Limb (tissue), 2 donors: Measurements from ENCODE around the gene ERAP2.
"Not testable (repeated sequence)": the region's sequence is repeated elsewhere in the genome, so short reads cannot be mapped to it uniquely, and the experiment has no call there.

Source experiments
- DNase-seq, 2 donors: peaks; one replicate each; pipeline ENCODE4 v3.0.0-alpha.2; 2016; ENCODE audit errors: extremely low spot score in 2 of 2

Gene ERAP2

GRCh38 chr5:96901384-96901783 lies 25.1 kb downstream of the ERAP2 start:
- DNase-seq = no peak

GRCh38 chr5:96901841-96902240 lies 25.5 kb downstream of the ERAP2 start:
- no peak for DNase-seq

DNA sequence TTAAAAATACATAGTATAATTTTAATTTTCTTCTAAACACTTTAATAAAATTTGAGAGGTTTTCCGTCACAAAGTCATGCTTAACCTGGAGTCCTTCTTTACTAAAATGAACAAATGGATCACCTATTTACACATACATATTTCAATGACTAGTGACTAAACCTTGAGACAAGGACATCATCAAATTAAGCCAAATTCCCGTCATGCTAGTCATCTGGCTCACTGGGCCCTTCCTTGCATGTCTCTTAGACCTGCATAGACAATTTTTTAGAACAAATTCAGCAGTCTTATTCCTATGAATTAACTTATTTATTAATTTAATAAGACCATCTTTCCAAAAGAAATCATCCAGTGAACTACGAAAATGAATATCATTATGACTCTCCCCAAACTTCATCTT lies 26.6 kb downstream of the ERAP2 start:
- DNase-seq = no peak

DNA sequence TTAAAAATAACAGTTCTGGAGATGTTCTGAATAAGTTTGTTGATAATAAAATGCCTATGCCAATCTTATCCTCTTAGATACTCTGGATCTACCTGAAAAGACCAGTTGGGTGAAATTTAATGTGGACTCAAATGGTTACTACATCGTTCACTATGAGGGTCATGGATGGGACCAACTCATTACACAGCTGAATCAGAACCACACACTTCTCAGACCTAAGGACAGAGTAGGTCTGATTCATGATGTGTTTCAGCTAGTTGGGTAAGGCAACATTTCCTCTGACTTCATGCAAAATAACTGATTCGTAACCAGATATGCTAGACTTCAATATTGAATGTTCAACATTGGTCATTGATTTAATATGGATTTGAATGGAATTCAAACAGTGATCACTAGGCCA lies 27.0 kb downstream of the ERAP2 start:
- DNase-seq = no peak

DNA sequence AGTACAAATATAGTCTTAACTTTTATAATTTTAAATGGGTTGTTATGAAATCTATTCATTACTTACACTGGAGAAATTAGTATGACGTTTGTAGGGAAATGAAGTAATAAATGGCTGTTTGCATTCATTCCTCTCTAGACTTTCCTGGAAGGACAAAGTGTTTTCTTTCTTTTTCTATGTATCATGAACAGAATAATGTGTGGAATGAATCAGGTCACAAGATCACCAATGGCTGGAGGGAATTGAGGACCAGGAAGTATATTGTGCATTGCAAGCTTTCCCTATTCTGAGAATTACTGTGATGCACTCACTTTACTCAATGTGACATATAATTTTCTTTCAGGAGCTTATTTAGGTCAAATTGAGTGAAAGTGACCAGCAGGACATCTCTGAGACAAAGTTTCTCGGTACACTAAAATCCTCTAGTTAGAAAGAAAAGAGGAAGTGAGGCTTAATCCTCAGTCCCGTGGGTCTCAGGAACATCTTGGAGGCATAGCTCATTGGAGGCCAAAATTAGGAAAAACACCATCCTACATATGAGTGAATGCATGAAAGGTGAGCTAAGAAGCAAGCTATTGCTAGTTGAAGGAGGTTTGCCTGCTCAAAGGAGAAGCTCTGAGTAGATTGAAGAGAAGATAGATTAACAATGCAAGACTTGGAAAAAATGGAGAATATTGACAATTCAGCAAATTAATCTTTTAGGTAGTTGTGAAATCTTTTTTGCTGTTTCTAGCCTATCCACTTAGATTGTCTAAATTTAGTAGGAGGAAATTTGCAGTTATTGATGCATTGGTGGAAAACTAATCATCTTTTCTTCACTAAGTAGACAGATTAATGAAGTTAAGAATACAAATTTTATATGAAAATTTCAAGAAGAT lies 28.0 kb downstream of the ERAP2 start:
- DNase-seq = no peak

GRCh38 chr5:96905864-96906263 lies 29.6 kb downstream of the ERAP2 start:
- no peak for DNase-seq

DNA sequence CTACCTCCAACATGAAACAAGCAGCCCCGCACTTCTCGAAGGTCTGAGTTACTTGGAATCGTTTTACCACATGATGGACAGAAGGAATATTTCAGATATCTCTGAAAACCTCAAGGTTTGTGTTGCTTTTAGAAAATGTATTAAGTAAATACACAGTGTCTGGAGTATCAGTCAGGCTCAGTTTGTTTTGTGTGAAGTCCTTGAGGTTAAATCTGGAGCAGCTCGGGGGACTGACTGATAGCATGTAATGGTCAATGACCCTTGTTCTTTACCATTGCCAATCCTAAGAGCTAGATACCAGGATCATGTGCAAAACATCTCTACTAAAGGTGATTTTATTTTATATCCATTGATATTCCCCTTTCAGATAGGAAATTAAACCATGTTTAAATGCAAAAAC lies 32.7 kb downstream of the ERAP2 start:
- no peak for DNase-seq

GRCh38 chr5:96909435-96909834 lies 33.1 kb downstream of the ERAP2 start:
- DNase-seq = no peak

DNA sequence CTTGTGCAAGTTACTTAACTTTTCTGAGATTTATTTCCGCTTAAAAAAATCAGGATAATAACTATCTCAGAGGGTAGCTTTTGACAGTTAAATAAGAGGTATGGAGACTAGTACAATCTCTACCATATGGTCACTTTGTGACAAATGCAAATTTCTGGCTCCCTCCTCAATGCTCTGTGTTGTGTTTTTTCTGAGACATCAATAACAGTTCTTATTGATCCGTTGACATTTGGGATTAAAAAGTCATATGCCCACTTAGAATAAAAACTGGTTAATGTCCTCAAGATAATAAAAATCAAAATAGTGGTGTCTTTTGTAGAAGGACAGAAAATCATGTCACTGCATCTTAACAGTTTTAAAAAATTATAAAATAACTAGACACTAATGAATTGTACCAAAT lies 34.8 kb downstream of the ERAP2 start:
- DNase-seq = no peak

DNA sequence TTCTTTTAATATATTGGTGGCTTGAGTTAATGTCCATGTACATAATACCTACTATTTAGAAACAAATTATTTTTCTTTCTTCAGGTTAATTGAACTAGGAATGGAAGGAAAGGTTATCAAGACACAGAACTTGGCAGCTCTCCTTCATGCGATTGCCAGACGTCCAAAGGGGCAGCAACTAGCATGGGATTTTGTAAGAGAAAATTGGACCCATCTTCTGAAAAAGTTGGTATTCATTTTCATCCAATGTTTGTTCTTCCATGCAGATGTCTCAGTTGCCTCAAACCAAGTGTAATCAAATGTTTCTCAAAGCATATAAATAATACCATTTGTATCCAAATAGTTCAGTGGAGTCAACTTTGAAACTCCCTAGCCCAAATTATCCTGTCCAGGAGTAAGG lies 36.9 kb downstream of the ERAP2 start:
- no peak for DNase-seq

DNA sequence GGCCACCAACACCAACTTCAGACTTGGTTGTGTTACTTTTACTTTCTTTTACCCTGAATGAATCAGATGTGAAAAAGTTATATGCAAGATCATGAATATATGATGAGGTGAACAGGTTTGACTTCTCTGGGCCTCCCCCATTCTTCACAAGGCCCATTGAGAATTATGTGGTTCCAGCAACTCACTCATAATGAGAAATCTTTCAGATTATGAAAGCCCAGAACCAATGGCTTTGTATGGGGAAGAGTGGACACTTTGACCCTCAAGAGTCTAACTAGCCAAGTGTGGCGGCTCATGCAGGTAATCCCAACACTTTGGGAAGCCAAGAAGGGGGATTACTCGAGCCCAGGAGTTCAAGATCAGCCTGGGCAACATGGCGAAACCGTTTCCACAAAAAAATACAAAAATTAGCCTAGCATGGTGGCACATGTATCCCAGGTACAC lies 43.5 kb downstream of the ERAP2 start:
- DNase-seq = no peak

DNA sequence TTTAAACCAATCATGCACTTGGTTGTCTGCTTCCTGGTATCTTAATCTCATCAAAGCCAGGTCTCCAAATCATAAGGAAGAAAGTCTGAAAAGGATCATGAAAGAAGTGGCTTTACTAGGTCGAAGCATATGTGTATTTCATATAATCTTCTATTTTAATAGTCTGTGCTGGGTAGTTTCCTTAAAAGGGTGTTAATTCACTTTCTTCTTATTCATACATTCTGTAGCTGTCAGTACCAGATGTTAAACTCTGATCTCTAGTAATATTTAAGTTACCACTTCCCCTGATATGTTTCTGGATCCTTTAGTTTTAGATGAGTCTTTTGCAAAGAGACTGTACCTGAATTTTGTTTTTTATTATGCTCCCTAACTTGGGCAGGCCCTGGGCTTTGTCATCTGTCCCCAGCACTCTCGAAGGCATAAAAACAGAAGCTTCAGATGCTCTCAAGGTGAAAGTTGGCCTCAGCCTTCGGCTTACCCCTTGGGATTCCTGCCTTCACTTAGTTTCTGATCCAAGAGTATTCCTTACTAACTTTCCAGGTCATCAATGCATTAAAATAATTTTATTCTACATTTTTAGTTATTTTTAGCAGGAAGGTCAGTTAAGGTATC lies 44.5 kb downstream of the ERAP2 start:
- DNase-seq = no peak

- no peak for DNase-seq
Observed at GRCh38 chr5:96922499-96923244, 46.4 kb downstream of the ERAP2 start.

- no peak for DNase-seq
Observed at GRCh38 chr5:96924016-96924443, 47.7 kb downstream of the ERAP2 start.

- no peak for DNase-seq
Observed at GRCh38 chr5:96926276-96926675, 50.0 kb downstream of the ERAP2 start.

- DNase-seq = no peak
Observed at GRCh38 chr5:96927008-96927407, 50.7 kb downstream of the ERAP2 start.

GRCh38 chr5:96928931-96929708 lies 52.8 kb downstream of the ERAP2 start:
- DNase-seq = no peak

- DNase-seq = no peak
Observed at GRCh38 chr5:96930058-96930457, 53.8 kb downstream of the ERAP2 start.

GRCh38 chr5:96930589-96930988 lies 54.3 kb downstream of the ERAP2 start:
- no peak for DNase-seq

GRCh38 chr5:96931037-96931436 lies 54.7 kb downstream of the ERAP2 start:
- not testable (repeated sequence) for DNase-seq

GRCh38 chr5:96931605-96932004 lies 55.3 kb downstream of the ERAP2 start:
- DNase-seq = no peak
